Measurements from ENCODE around the gene TPST1. TPM values are rescaled to one million over a fixed set of nuclear protein-coding genes. Genes with fewer than 3 reads are reported as not detected.

TPST1 gene
- total and polyA plus RNA-seq, 2 donors (not counting 1 experiment from before 2014, with no cell fraction given): 81.8 to 151 TPM

DNA sequence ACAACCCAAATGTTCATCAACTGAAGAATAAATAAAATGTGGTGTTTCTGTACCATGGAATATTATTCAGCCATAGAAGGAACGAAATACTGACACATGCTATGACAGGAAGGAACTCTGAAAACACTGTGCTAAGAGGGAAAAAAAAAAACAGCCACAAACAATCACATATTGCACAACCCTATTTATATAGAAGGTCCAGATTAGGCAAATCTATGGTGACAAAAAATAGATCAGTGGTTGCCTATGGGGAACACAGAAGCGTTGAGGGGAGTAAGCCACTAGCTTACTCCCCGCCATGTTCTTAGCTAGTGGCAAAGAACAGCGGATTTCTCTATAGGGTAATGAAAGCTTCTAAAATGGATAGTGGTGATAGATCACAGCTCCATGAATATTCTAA lies 198.4 kb downstream of the TPST1 start:
- H3K27me3 ChIP-seq (ENCODE audit: control insufficient read depth, insufficient read depth, low read length): no peaks in the 10 kb centered on the region
- H4K20me1 ChIP-seq (ENCODE audit: control insufficient read depth, extremely low read depth, insufficient read depth, low read length): no peaks in the 10 kb centered on the region
- H3K9me3 ChIP-seq (ENCODE audit: control insufficient read depth, insufficient read depth, low read depth, low read length): no peaks in the 10 kb centered on the region
- no peak overlapping the region for H3K27ac ChIP-seq (ENCODE audit: insufficient read depth, low read length)
- H3K9ac ChIP-seq (ENCODE audit: insufficient read depth, low read length): no peak overlapping the region
- TF ChIP-seq EZH2 (IDR thresholded peaks at IDR 0.05; ENCODE audit: low read length, missing control alignments): no peak
- TF ChIP-seq, protein P1, sequence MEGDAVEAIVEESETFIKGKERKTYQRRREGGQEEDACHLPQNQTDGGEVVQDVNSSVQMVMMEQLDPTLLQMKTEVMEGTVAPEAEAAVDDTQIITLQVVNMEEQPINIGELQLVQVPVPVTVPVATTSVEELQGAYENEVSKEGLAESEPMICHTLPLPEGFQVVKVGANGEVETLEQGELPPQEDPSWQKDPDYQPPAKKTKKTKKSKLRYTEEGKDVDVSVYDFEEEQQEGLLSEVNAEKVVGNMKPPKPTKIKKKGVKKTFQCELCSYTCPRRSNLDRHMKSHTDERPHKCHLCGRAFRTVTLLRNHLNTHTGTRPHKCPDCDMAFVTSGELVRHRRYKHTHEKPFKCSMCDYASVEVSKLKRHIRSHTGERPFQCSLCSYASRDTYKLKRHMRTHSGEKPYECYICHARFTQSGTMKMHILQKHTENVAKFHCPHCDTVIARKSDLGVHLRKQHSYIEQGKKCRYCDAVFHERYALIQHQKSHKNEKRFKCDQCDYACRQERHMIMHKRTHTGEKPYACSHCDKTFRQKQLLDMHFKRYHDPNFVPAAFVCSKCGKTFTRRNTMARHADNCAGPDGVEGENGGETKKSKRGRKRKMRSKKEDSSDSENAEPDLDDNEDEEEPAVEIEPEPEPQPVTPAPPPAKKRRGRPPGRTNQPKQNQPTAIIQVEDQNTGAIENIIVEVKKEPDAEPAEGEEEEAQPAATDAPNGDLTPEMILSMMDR (conservative IDR thresholded peaks at IDR 0.05 in 1 of 2, IDR thresholded peaks at IDR 0.05 in 1 of 2; ENCODE audit: low read depth in 1 of 2, low read length in 2 of 2): no peak
- H3K4me3 ChIP-seq (replicated peaks in 1 of 4; ENCODE audit: control extremely low read depth in 1 of 4, insufficient read depth in 1 of 4, low read depth in 3 of 4, low read length in 4 of 4): no peak overlapping the region
- H3K4me2 ChIP-seq (ENCODE audit: extremely low read depth, insufficient read depth, low read length): no peak overlapping the region
- H3K36me3 ChIP-seq (ENCODE audit: control insufficient read depth, insufficient read depth, low read length): no peaks in the 10 kb centered on the region
- no peaks in the 10 kb centered on the region for H3K4me1 ChIP-seq (ENCODE audit: control insufficient read depth, extremely low read depth, insufficient read depth, low read length)
- H3K79me2 ChIP-seq (ENCODE audit: control insufficient read depth, insufficient read depth, low read length): no peaks in the 10 kb centered on the region
- H2AFZ ChIP-seq (ENCODE audit: low read length): no peak overlapping the region
- no peak for DNase-seq (ENCODE audit: low read depth in 2 of 2)

DNA sequence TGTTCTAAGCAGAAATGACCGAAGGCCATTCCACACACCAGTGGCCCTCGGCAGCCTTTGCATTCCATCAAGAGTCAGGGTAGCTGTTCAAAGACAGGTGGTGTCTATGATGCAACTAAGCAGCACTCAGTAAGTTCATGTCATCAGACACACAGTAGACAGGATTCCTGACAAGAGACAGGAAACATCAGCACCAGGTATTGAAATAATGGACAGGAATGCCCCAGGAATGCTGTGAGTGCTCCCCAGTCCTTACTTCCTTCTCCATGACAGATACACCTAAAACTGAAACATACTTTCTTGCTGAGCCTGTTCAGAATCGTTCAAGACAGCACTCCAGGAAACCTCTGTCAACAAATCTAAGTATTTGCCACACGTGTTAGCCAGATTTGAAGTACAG lies 204.4 kb downstream of the TPST1 start:
- Histone ChIP-seq H3K4me1 (ENCODE audit: control insufficient read depth, extremely low read depth, insufficient read depth, low read length) (no peaks in the 10 kb centered on the region), H3K4me2 (ENCODE audit: extremely low read depth, insufficient read depth, low read length) (no peak overlapping the region), H3K36me3 (ENCODE audit: control insufficient read depth, insufficient read depth, low read length) (no peaks in the 10 kb centered on the region), H3K27me3 (ENCODE audit: control insufficient read depth, insufficient read depth, low read length) (no peaks in the 10 kb centered on the region), H3K79me2 (ENCODE audit: control insufficient read depth, insufficient read depth, low read length) (no peaks in the 10 kb centered on the region), H3K9me3 (ENCODE audit: control insufficient read depth, insufficient read depth, low read depth, low read length) (no peaks in the 10 kb centered on the region), H3K27ac (ENCODE audit: insufficient read depth, low read length) (no peak overlapping the region), H3K9ac (ENCODE audit: insufficient read depth, low read length) (no peak overlapping the region), H3K4me3 (replicated peaks in 1 of 4; ENCODE audit: control extremely low read depth in 1 of 4, insufficient read depth in 1 of 4, low read depth in 3 of 4, low read length in 4 of 4) (no peak overlapping the region), H4K20me1 (ENCODE audit: control insufficient read depth, extremely low read depth, insufficient read depth, low read length) (no peaks in the 10 kb centered on the region), H2AFZ (ENCODE audit: low read length) (no peak overlapping the region)
- no peak for DNase-seq (ENCODE audit: low read depth in 2 of 2)
- TF ChIP-seq, protein P1 (conservative IDR thresholded peaks at IDR 0.05 in 1 of 2, IDR thresholded peaks at IDR 0.05 in 1 of 2; ENCODE audit: low read depth in 1 of 2, low read length in 2 of 2): no peak
- no peak for TF ChIP-seq EZH2 (IDR thresholded peaks at IDR 0.05; ENCODE audit: low read length, missing control alignments)

Other genes starting within 250 kb of the TPST1 start
- gene GUSB, start 223.1 kb upstream of the TPST1 start, total RNA-seq: 20.5 and 21.8 TPM in 2 replicates
- 42.6 and 54.4 TPM in 2 replicates for gene GUSB, start 223.1 kb upstream of the TPST1 start, polyA plus RNA-seq
- 18.7 and 36.0 TPM in 2 replicates for gene ASL, start 129.5 kb upstream of the TPST1 start, total RNA-seq
- gene ASL, start 129.5 kb upstream of the TPST1 start, polyA plus RNA-seq: 23.4 and 27.0 TPM in 2 replicates
- 27.7 and 38.3 TPM in 2 replicates for gene CRCP, start 90.5 kb upstream of the TPST1 start, total RNA-seq
- 32.9 and 34.9 TPM in 2 replicates for gene CRCP, start 90.5 kb upstream of the TPST1 start, polyA plus RNA-seq